ENCODE results near the gene DGKI. TPM values are rescaled to one million over a fixed set of nuclear protein-coding genes. Genes with fewer than 3 reads are reported as not detected.

Gene DGKI
- total and polyA plus RNA-seq, 2 of the 13 experiments (the other 11 are each of a cell fraction or from before 2014, with no cell fraction given) = 0.09 to 0.17 TPM

GRCh38 chr7:137801491-137801890 is 45.3 kb downstream of the DGKI start:
- DNase-seq (ENCODE audit: low spot score) (no peak), FAIRE-seq (no peak), ATAC-seq (no peak)
- POLR2A ChIA-PET = no interaction called here
- Histone ChIP-seq H3K36me3 (replicated peaks in 1 of 2; ENCODE audit: control insufficient read depth in 1 of 2, insufficient read depth in 2 of 2, low read length in 2 of 2) (no peaks in the 10 kb centered on the region), H3K9ac (ENCODE audit: insufficient read depth, low read depth, low read length) (no peak overlapping the region), H2AFZ (ENCODE audit: low read length) (no peak overlapping the region), H3K4me3 (replicated peaks in 1 of 3; ENCODE audit: insufficient read depth in 1 of 3, low read depth in 2 of 3, low read length in 3 of 3) (no peak overlapping the region), H3K27me3 (ENCODE audit: control insufficient read depth in 1 of 2, insufficient read depth in 2 of 2, low read length in 2 of 2) (peaks cover 0 to 9% of the 10 kb centered on the region in 2 experiments; a peak in 1 of 5 replicates), H3K4me2 (ENCODE audit: low read depth, low read length) (no peak overlapping the region), H3K9me3 (ENCODE audit: low read length) (no peaks in the 10 kb centered on the region), H3K4me1 (ENCODE audit: insufficient read depth, low read length) (no peaks in the 10 kb centered on the region), H3K79me2 (ENCODE audit: insufficient read depth, low read length) (no peaks in the 10 kb centered on the region), H4K20me1 (ENCODE audit: insufficient read depth, low read length) (no peaks in the 10 kb centered on the region), H3K27ac (ENCODE audit: extremely low read length, insufficient read depth, low read length) (no peak overlapping the region)
- CTCF ChIA-PET (ENCODE audit: low intra/inter-chr PET ratio, low total read pairs) = no interaction called here
- in situ Hi-C loops (cut with HindIII; ENCODE audit: extremely low pct_ligation_motif_present, low pct_unique_long_range_greater_than_20kb) (no loop called here), intact Hi-C loops (cut with micrococcal nuclease; ENCODE audit: unreplicated experiment) (no loop called here)
- TF ChIP-seq ATM (IDR thresholded peaks at IDR 0.05; ENCODE audit: borderline replicate concordance) = no peak
- TF ChIP-seq ZFP37 (CRISPR knock-in tag; IDR thresholded peaks at IDR 0.05; ENCODE audit: borderline replicate concordance) = no peak
- no peak for TF ChIP-seq TBL1XR1 (IDR thresholded peaks at IDR 0.05; ENCODE audit: borderline replicate concordance, low read length, partially characterized antibody)
- TF ChIP-seq MEIS1 (CRISPR knock-in tag; IDR thresholded peaks at IDR 0.05; ENCODE audit: borderline replicate concordance) = no peak
- TF ChIP-seq ZNF773 (CRISPR knock-in tag; IDR thresholded peaks at IDR 0.05; ENCODE audit: borderline replicate concordance) = no peak
- TF ChIP-seq ERF (CRISPR knock-in tag; IDR thresholded peaks at IDR 0.05) = no peak
- no TSS peak for BruUV-seq (replicated peaks)
- 0% methylated on average over 1 of the region's 1 CpG for WGBS (ENCODE audit: low lambda C conversion rate)

DNA sequence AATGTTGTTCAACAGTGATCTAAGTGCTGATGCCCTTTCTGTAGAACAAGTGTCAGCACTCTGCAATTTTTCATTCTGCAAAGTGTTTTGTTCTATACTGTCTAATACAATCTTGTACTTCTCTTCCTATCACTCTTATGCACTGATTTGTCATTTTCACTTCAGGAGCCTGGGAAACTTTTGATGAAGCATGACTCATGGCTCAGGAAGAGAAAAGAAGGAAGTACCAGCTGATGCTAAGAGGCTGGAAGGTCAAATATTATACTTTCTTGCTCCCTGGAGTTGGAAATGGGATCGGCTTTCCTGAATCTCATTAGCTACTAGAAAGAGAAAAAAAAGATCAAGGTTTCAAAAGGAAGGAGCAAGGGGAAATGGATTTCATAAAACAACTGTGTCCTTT is 45.8 kb downstream of the DGKI start:
- H3K36me3 ChIP-seq (replicated peaks in 1 of 2; ENCODE audit: control insufficient read depth in 1 of 2, insufficient read depth in 2 of 2, low read length in 2 of 2) = no peaks in the 10 kb centered on the region
- POLR2A ChIA-PET = no interaction called here
- no peak overlapping the region for H3K27ac ChIP-seq (ENCODE audit: extremely low read length, insufficient read depth, low read length)
- H3K9me3 ChIP-seq (ENCODE audit: low read length) = no peaks in the 10 kb centered on the region
- H2AFZ ChIP-seq (ENCODE audit: low read length) = no peak overlapping the region
- DNase-seq (ENCODE audit: low spot score) = no peak
- H3K27me3 ChIP-seq (ENCODE audit: control insufficient read depth in 1 of 2, insufficient read depth in 2 of 2, low read length in 2 of 2) = peaks cover 0 to 9% of the 10 kb centered on the region in 2 experiments; a peak in 1 of 5 replicates
- 0% methylated on average over 1 of the region's 1 CpG for WGBS (ENCODE audit: low lambda C conversion rate)
- in situ Hi-C loops (cut with HindIII; ENCODE audit: extremely low pct_ligation_motif_present, low pct_unique_long_range_greater_than_20kb) (no loop called here), intact Hi-C loops (cut with micrococcal nuclease; ENCODE audit: unreplicated experiment) (no loop called here)
- no peaks in the 10 kb centered on the region for H3K4me1 ChIP-seq (ENCODE audit: insufficient read depth, low read length)
- no peak for ATAC-seq
- H3K4me2 ChIP-seq (ENCODE audit: low read depth, low read length) = no peak overlapping the region
- no peaks in the 10 kb centered on the region for H3K79me2 ChIP-seq (ENCODE audit: insufficient read depth, low read length)
- no peak for FAIRE-seq
- CTCF ChIA-PET (ENCODE audit: low intra/inter-chr PET ratio, low total read pairs) = no interaction called here
- H3K4me3 ChIP-seq (replicated peaks in 1 of 3; ENCODE audit: insufficient read depth in 1 of 3, low read depth in 2 of 3, low read length in 3 of 3) = no peak overlapping the region
- BruUV-seq (replicated peaks) = no TSS peak
- no peaks in the 10 kb centered on the region for H4K20me1 ChIP-seq (ENCODE audit: insufficient read depth, low read length)
- no peak overlapping the region for H3K9ac ChIP-seq (ENCODE audit: insufficient read depth, low read depth, low read length)
- TF ChIP-seq, protein P1, sequence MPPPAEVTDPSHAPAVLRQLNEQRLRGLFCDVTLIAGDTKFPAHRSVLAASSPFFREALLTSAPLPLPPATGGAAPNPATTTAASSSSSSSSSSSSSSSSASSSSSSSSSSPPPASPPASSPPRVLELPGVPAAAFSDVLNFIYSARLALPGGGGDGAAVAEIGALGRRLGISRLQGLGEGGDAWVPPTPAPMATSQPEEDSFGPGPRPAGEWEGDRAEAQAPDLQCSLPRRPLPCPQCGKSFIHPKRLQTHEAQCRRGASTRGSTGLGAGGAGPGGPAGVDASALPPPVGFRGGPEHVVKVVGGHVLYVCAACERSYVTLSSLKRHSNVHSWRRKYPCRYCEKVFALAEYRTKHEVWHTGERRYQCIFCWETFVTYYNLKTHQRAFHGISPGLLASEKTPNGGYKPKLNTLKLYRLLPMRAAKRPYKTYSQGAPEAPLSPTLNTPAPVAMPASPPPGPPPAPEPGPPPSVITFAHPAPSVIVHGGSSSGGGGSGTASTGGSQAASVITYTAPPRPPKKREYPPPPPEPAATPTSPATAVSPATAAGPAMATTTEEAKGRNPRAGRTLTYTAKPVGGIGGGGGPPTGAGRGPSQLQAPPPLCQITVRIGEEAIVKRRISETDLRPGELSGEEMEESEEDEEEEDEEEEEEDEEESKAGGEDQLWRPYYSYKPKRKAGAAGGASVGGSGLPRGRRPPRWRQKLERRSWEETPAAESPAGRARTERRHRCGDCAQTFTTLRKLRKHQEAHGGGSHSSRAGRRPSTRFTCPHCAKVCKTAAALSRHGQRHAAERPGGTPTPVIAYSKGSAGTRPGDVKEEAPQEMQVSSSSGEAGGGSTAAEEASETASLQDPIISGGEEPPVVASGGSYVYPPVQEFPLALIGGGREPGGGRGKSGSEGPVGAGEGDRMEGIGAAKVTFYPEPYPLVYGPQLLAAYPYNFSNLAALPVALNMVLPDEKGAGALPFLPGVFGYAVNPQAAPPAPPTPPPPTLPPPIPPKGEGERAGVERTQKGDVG (CRISPR knock-in tag; IDR thresholded peaks at IDR 0.05; ENCODE audit: borderline replicate concordance) = no peak
- TF ChIP-seq ZNF160 (CRISPR knock-in tag; IDR thresholded peaks at IDR 0.05) (no peak), HDAC2 (CRISPR knock-in tag; IDR thresholded peaks at IDR 0.05) (no peak), ARHGAP35 (CRISPR knock-in tag; IDR thresholded peaks at IDR 0.05; ENCODE audit: borderline replicate concordance) (no peak), ETS1 (CRISPR knock-in tag; IDR thresholded peaks at IDR 0.05) (no peak), ZSCAN22 (CRISPR knock-in tag; IDR thresholded peaks at IDR 0.05) (no peak)
- TF ChIP-seq, protein P2, sequence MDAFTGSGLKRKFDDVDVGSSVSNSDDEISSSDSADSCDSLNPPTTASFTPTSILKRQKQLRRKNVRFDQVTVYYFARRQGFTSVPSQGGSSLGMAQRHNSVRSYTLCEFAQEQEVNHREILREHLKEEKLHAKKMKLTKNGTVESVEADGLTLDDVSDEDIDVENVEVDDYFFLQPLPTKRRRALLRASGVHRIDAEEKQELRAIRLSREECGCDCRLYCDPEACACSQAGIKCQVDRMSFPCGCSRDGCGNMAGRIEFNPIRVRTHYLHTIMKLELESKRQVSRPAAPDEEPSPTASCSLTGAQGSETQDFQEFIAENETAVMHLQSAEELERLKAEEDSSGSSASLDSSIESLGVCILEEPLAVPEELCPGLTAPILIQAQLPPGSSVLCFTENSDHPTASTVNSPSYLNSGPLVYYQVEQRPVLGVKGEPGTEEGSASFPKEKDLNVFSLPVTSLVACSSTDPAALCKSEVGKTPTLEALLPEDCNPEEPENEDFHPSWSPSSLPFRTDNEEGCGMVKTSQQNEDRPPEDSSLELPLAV (CRISPR knock-in tag; conservative IDR thresholded peaks at IDR 0.05; ENCODE audit: low read depth) = no peak
